AG04449 (cell line): ENCODE results near the gene ARID1B.

Experiments
- CTCF ChIA-PET: fragments of 350-600 bp; formaldehyde crosslinking; extraction: SDS; loops from one replicate; lab custom pipeline; 2021; ENCODE audit warnings: antibody characterized with exemption; lab: Yijun Ruan, JAX
- POLR2A ChIA-PET: fragments of 400-600, 350-600 bp; formaldehyde crosslinking; extraction: SDS; loops from one replicate; lab custom pipeline; 2020; ENCODE audit warnings: antibody characterized with exemption, inconsistent platforms; lab: Yijun Ruan, JAX
- DNase-seq: peaks from one replicate; pipeline ENCODE4 v3.0.0-alpha.2; 2010; ENCODE audit warnings: low read depth, low spot score
- H3K4me3 ChIP-seq: 2 replicates; pipeline ENCODE4 v1.5.1; 2011; ENCODE audit warnings: low read depth, mild to moderate bottlenecking, control low read depth, low read length
- CTCF ChIP-seq: IDR thresholded peaks from one replicate; pipeline ENCODE4 v1.5.1; 2011; ENCODE audit warnings: mild to moderate bottlenecking, moderate library complexity, low read length, control low read depth, inconsistent platforms; ENCODE audit not compliant: insufficient read depth; ENCODE audit errors: missing control alignments

The ARID1B gene

GRCh38 chr6:157186785-157187181, 409.6 kb downstream of the ARID1B start:
- POLR2A ChIA-PET, result no interaction called here
- DNase-seq, result no peak
- no peak overlapping the region for H3K4me3 ChIP-seq
- CTCF ChIA-PET, result interaction anchor here (1.1 to 5.7 kb wide), 8 partner anchors 7 to 153 kb away, joined by 3 to 52 read pairs (median 10); no protein-coding TSS in a partner anchor
- no peak for TF ChIP-seq CTCF

DNA sequence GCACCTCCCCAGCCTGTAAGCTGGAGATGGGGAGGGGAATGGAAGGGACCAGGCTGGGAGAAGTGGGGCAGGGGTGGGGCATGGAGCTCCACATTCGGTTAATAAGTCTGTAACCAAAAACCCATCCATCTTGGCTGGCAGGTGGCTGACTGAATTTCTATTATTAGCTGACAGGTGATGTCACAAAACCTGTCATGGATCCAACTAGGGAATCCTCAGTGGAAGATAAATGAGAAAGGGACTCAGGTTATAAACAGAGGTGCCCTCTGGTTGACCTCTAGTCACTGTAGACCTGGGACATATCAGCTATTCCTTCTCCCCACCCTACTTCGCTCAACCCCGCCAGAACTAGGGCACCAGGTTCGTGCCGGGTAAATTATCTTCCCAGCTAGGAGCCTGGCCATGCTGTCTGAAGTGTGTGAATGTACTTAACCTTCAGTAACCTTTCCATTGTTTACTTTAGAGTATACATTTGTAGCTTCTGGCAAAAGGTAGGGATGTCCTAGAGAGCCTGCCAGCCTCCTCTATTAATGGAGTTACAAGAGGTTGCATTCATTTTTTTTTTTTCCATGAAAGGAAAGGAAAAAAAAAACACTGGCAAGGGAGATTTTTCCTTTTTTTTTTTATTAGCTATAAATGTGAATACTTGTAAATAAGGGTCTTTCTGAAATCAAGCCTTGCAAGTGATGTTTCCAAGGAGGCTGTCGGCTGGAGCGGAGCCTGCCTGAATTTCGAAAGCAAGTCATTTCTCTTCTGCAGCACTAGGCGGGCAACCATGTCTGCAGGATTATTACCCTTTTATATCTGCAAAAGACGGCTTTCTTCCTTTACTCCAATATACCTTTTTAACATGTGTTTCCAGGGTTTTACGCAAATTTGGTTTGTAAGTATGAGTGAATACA, 410.3 kb downstream of the ARID1B start:
- DNase-seq, result no peak
- H3K4me3 ChIP-seq, result no peak overlapping the region
- POLR2A ChIA-PET, result no interaction called here
- CTCF ChIA-PET, result interaction anchor here (1.1 to 5.7 kb wide), 4 partner anchors 10 to 154 kb away, joined by 3 to 52 read pairs (median 4); no protein-coding TSS in a partner anchor
- TF ChIP-seq CTCF, result no peak

- H3K4me3 ChIP-seq, result no peak overlapping the region
- CTCF ChIA-PET, result interaction anchor here (1.5 to 5.7 kb wide), 2 partner anchors 14 to 155 kb away, joined by 4 to 52 read pairs; no protein-coding TSS in a partner anchor
- TF ChIP-seq CTCF, result no peak
- no peak for DNase-seq
- POLR2A ChIA-PET, result no interaction called here
These were observed 411.0 kb downstream of the ARID1B start for GRCh38 chr6:157188213-157188612.

GRCh38 chr6:157193443-157193996, 416.3 kb downstream of the ARID1B start:
- ChIA-PET CTCF (interaction anchor here (0.7 to 3.1 kb wide), 5 partner anchors 9 to 159 kb away, joined by 3 to 23 read pairs (median 4); no protein-coding TSS in a partner anchor), POLR2A (no interaction called here)
- TF ChIP-seq CTCF, result no peak
- no peak overlapping the region for H3K4me3 ChIP-seq
- DNase-seq, result no peak

- DNase-seq, result no peak
- CTCF ChIA-PET, result interaction anchor here (0.7 to 3.1 kb wide), 5 partner anchors 9 to 160 kb away, joined by 3 to 23 read pairs (median 4); no protein-coding TSS in a partner anchor
- no peak overlapping the region for H3K4me3 ChIP-seq
- POLR2A ChIA-PET, result no interaction called here
- TF ChIP-seq CTCF, result no peak
These were observed 416.9 kb downstream of the ARID1B start for GRCh38 chr6:157194110-157194509.

- TF ChIP-seq CTCF, result no peak
- CTCF ChIA-PET, result interaction anchor here (1.0 to 3.1 kb wide), 3 partner anchors 10 to 80 kb away, joined by 3 to 23 read pairs (median 3); no protein-coding TSS in a partner anchor
- DNase-seq, result no peak
- no peak overlapping the region for H3K4me3 ChIP-seq
- POLR2A ChIA-PET, result no interaction called here
These were observed 417.5 kb downstream of the ARID1B start for GRCh38 chr6:157194643-157195042.
